H1 (cell line): ENCODE data around the gene LRP11. TPM values are rescaled to one million over a fixed set of nuclear protein-coding genes. Genes with fewer than 3 reads are reported as not detected.

Source experiments
- CTCF ChIA-PET: fragments of 300-600 bp; sonication (Branson Sonifier 250); formaldehyde crosslinking; loops from one replicate; lab custom pipeline; 2021; ENCODE audit not compliant: partially characterized antibody; lab: Charles Lee
- POLR2A ChIA-PET: fragments of 300-600 bp; sonication (Branson Sonifier 250); formaldehyde crosslinking; loops from one replicate; lab custom pipeline; 2021; ENCODE audit warnings: inconsistent platforms; ENCODE audit not compliant: partially characterized antibody; lab: Charles Lee
- DNase-seq, 2 experiments: peaks; one replicate each; pipeline versions ENCODE4 v3.0.0 to v3.0.0-alpha.2; 2010 to 2022; ENCODE audit warnings: low spot score in 2 of 2, low read depth in 1 of 2, mixed read lengths in 1 of 2
- FAIRE-seq: peaks from 2 replicates; lab custom pipeline; 2011; peaks lifted over from hg19 to GRCh38; lab: Jason Lieb, UNC
- H2AFZ ChIP-seq: 2 replicates; pipeline ENCODE4 v1.8.1; 2012; ENCODE audit warnings: low read length, inconsistent platforms
- H2AK5ac ChIP-seq: 2 replicates; pipeline ENCODE4 v1.6.1; 2013; ENCODE audit warnings: low read depth, low read length
- H2BK120ac ChIP-seq: replicated peaks from 2 replicates; pipeline ENCODE3; 2013; ENCODE audit warnings: low read depth, low read length, inconsistent platforms
- H2BK12ac ChIP-seq: 2 replicates; pipeline ENCODE4 v1.6.1; 2013; ENCODE audit warnings: low read depth, low read length
- H2BK15ac ChIP-seq: 2 replicates; pipeline ENCODE4 v1.6.1; 2013; ENCODE audit warnings: low read length
- H2BK20ac ChIP-seq: 2 replicates; pipeline ENCODE4 v1.6.1; 2013; ENCODE audit warnings: low read length
- H2BK5ac ChIP-seq: 2 replicates; pipeline ENCODE4 v1.6.1; 2013; ENCODE audit warnings: low read depth, low read length
- H3K14ac ChIP-seq: 2 replicates; pipeline ENCODE4 v1.6.1; 2013; ENCODE audit warnings: inconsistent platforms; ENCODE audit not compliant: insufficient read length
- H3K18ac ChIP-seq: 2 replicates; pipeline ENCODE4 v1.6.1; 2013; ENCODE audit warnings: low read length; ENCODE audit errors: extremely low read depth
- H3K23ac ChIP-seq: 2 replicates; pipeline ENCODE4 v1.6.1; 2013; ENCODE audit warnings: inconsistent platforms; ENCODE audit not compliant: insufficient read length
- H3K23me2 ChIP-seq: 2 replicates; pipeline ENCODE4 v1.6.1; 2013; ENCODE audit warnings: low read depth, low read length
- H3K27ac ChIP-seq: 2 replicates; pipeline ENCODE4 v1.6.1; 2011; ENCODE audit warnings: low read depth, low read length, inconsistent platforms
- H3K27me3 ChIP-seq, 4 experiments: replicated peaks in 1 of 4; 1 replicate in 1 of 4; 2 replicates in 3 of 4; pipeline versions ENCODE4 v1.6.1 to v1.8.1; 2011 to 2013; ENCODE audit warnings: low read length in 3 of 4, mild to moderate bottlenecking in 3 of 4, inconsistent platforms in 2 of 4, mixed read lengths in 2 of 4, moderate library complexity in 1 of 4; ENCODE audit not compliant: control insufficient read depth in 3 of 4, insufficient read depth in 3 of 4; ENCODE audit errors: extremely low read depth in 1 of 4
- H3K36me3 ChIP-seq, 4 experiments: 2 replicates each; pipeline versions ENCODE4 v1.6.1 to v1.8.1; 2011 to 2013; ENCODE audit warnings: mild to moderate bottlenecking in 4 of 4, low read length in 3 of 4, moderate library complexity in 2 of 4, control low read depth in 1 of 4, inconsistent platforms in 1 of 4; ENCODE audit not compliant: insufficient read depth in 4 of 4, control insufficient read depth in 2 of 4
- H3K4ac ChIP-seq: replicated peaks from 2 replicates; pipeline ENCODE3; 2013; ENCODE audit warnings: low read length, low read depth, mixed read lengths, inconsistent platforms; ENCODE audit not compliant: insufficient read length
- H3K4me1 ChIP-seq, 4 experiments: replicated peaks in 1 of 4; 1 replicate in 1 of 4; 2 replicates in 3 of 4; pipeline versions ENCODE4 v1.6.1 to v1.8.1; 2011 to 2013; ENCODE audit warnings: low read length in 3 of 4, inconsistent platforms in 2 of 4, mixed read lengths in 1 of 4; ENCODE audit not compliant: insufficient read depth in 4 of 4, control insufficient read depth in 3 of 4
- H3K4me2 ChIP-seq, 2 experiments: 2 replicates each; pipeline versions ENCODE4 v1.6.1 to v1.8.1; 2011 to 2013; ENCODE audit warnings: low read depth in 2 of 2, low read length in 2 of 2, control low read depth in 1 of 2, inconsistent platforms in 1 of 2, mild to moderate bottlenecking in 1 of 2; ENCODE audit not compliant: insufficient read depth in 1 of 2
- H3K4me3 ChIP-seq, 4 experiments: fragments of 200-600, 300-600 bp in 1 of 4; sonication (generic), shearing (Covaris generic), sonication (Bioruptor Twin) in 1 of 4; 2 replicates each; pipeline versions ENCODE4 v1.5.1 to v1.8.1; 2011 to 2016; ENCODE audit warnings: low read length in 4 of 4, low read depth in 3 of 4, control low read depth in 2 of 4, inconsistent platforms in 2 of 4, mild to moderate bottlenecking in 2 of 4, mixed read lengths in 1 of 4, moderate library complexity in 1 of 4; ENCODE audit not compliant: insufficient read depth in 2 of 4; ENCODE audit errors: extremely low read depth in 1 of 4
- H3K56ac ChIP-seq: replicated peaks from 2 replicates; pipeline ENCODE3; 2013; ENCODE audit warnings: low read depth, mild to moderate bottlenecking, mixed read lengths, low read length, inconsistent platforms; ENCODE audit not compliant: insufficient read length
- H3K79me1 ChIP-seq: 2 replicates; pipeline ENCODE4 v1.6.1; 2013; ENCODE audit warnings: low read depth, low read length, control low read depth
- H3K79me2 ChIP-seq, 2 experiments: 2 replicates each; pipeline versions ENCODE4 v1.6.1 to v1.8.1; 2012 to 2013; ENCODE audit warnings: low read length in 2 of 2, mild to moderate bottlenecking in 2 of 2, inconsistent platforms in 1 of 2; ENCODE audit not compliant: insufficient read depth in 2 of 2, control insufficient read depth in 1 of 2
- H3K9ac ChIP-seq, 4 experiments: replicated peaks in 1 of 4; 1 replicate in 1 of 4; 2 replicates in 3 of 4; pipeline versions ENCODE4 v1.6.1 to v1.8.1; 2011 to 2013; ENCODE audit warnings: low read depth in 3 of 4, low read length in 3 of 4, control low read depth in 2 of 4, mild to moderate bottlenecking in 2 of 4, moderate library complexity in 2 of 4, inconsistent platforms in 1 of 4; ENCODE audit errors: extremely low read depth in 1 of 4
- H3K9me3 ChIP-seq, 2 experiments: 2 replicates each; pipeline versions ENCODE4 v1.6.1 to v1.8.1; 2012 to 2013; ENCODE audit warnings: mild to moderate bottlenecking in 2 of 2, moderate library complexity in 2 of 2, control low read depth in 1 of 2, inconsistent platforms in 1 of 2, low read depth in 1 of 2, low read length in 1 of 2, mixed read lengths in 1 of 2; ENCODE audit not compliant: insufficient read depth in 2 of 2
- H4K20me1 ChIP-seq, 2 experiments: replicated peaks in 1 of 2; 2 replicates each; pipeline versions ENCODE3 to v1.8.1; 2011 to 2013; ENCODE audit warnings: inconsistent platforms in 2 of 2, low read length in 2 of 2, mild to moderate bottlenecking in 1 of 2; ENCODE audit not compliant: insufficient read depth in 2 of 2, control insufficient read depth in 1 of 2
- H4K5ac ChIP-seq: 2 replicates; pipeline ENCODE4 v1.6.1; 2013; ENCODE audit warnings: low read length, low read depth, mixed read lengths, inconsistent platforms; ENCODE audit not compliant: insufficient read length
- H4K8ac ChIP-seq: 2 replicates; pipeline ENCODE4 v1.8.0; 2013; ENCODE audit warnings: mild to moderate bottlenecking, moderate library complexity, low read length, inconsistent platforms; ENCODE audit not compliant: insufficient read depth; ENCODE audit errors: extremely low read depth
- H4K91ac ChIP-seq: replicated peaks from 2 replicates; pipeline ENCODE3; 2013; ENCODE audit warnings: low read length, mixed read lengths, inconsistent platforms; ENCODE audit not compliant: insufficient read length
- BACH1 ChIP-seq: IDR thresholded peaks from 2 replicates; pipeline ENCODE4 v1.6.1; 2012; ENCODE audit warnings: low read length, improper control_type of control experiment
- BRCA1 ChIP-seq: IDR thresholded peaks from 2 replicates; pipeline ENCODE4 v1.6.1; 2012; ENCODE audit warnings: low read depth, low read length, improper control_type of control experiment
- KDM1A ChIP-seq: fragments of 200-600, 300-600 bp; sonication (generic); IDR thresholded peaks from 2 replicates; pipeline ENCODE4 v1.7.1; 2016; ENCODE audit warnings: mild to moderate bottlenecking, low read length, borderline replicate concordance
- POLR2A ChIP-seq, 2 experiments: IDR thresholded peaks; 1 replicate in 1 of 2; 2 replicates in 1 of 2; pipeline ENCODE4 v1.6.1; 2011; ENCODE audit warnings: low read depth in 2 of 2, low read length in 2 of 2, mild to moderate bottlenecking in 2 of 2; ENCODE audit errors: control extremely low read depth in 1 of 2
- SIN3A ChIP-seq, 2 experiments: IDR thresholded peaks in 1 of 2; conservative IDR thresholded peaks in 1 of 2; 2 replicates each; pipeline ENCODE4 v1.6.1; 2011 to 2012; ENCODE audit warnings: low read length in 2 of 2, improper control_type of control experiment in 1 of 2, low read depth in 1 of 2, mild to moderate bottlenecking in 1 of 2
- SRF ChIP-seq: IDR thresholded peaks from 2 replicates; pipeline ENCODE4 v1.6.1; 2011; ENCODE audit warnings: mild to moderate bottlenecking, low read depth, low read length, moderate library complexity
- SUZ12 ChIP-seq: fragments of 200-600 bp; sonication (generic); IDR thresholded peaks from 2 replicates; pipeline ENCODE4 v1.6.1; 2012; ENCODE audit warnings: mild to moderate bottlenecking, inconsistent platforms, low read length, moderate library complexity, mixed read lengths
- TCF12 ChIP-seq: IDR thresholded peaks from 2 replicates; pipeline ENCODE4 v1.6.1; 2011; ENCODE audit warnings: low read depth, mild to moderate bottlenecking, low read length
- TEAD4 ChIP-seq: IDR thresholded peaks from 2 replicates; pipeline ENCODE4 v1.6.1; 2012; ENCODE audit warnings: low read depth, low read length, inconsistent platforms, mixed read lengths
- YY1 ChIP-seq: IDR thresholded peaks from 2 replicates; pipeline ENCODE4 v1.6.1; 2011; ENCODE audit warnings: low read depth, mild to moderate bottlenecking, low read length
- WGBS, 2 experiments: shearing (Covaris generic) in 1 of 2; methylation state at CpG; one replicate each; pipeline versions ENCODE4 v1.1.6 to v1.1.7; 2013 to 2015; ENCODE audit warnings: low lambda C conversion rate in 2 of 2, mixed read lengths in 2 of 2, inconsistent platforms in 1 of 2, low coverage in 1 of 2, missing lambda C conversion rate in 1 of 2; ENCODE audit not compliant: insufficient replicate concordance in 2 of 2, insufficient coverage in 1 of 2, insufficient read length in 1 of 2; ENCODE audit errors: extremely low coverage in 1 of 2, missing lambda C conversion rate in 1 of 2; 5-methylcytosine and 5-hydroxymethylcytosine counted together
- polyA plus RNA-seq, 7 experiments: library from polyadenylated mRNA; depleted of rRNA in 3 of 7; stranded (reverse) in 5 of 7; unstranded in 2 of 7; fragments of >200 nt in 5 of 7; fragments of 200-250 nt in 2 of 7; gene quantifications; 1 replicate in 5 of 7; 2 replicates in 1 of 7; 4 replicates in 1 of 7; pipeline versions ENCODE4 v1.2.1 to v1.2.3, GENCODE V29; 2011 to 2013; ENCODE audit warnings: missing spikeins in 2 of 7, mixed read lengths in 2 of 7
- total RNA-seq: library from RNA; stranded (reverse); fragmentation: NEBNext Ultra II Directional; extraction: Animal tissue kit (Norgen Biotek cat#: 25700); gene quantifications from 2 replicates; pipeline ENCODE4 v1.2.1, GENCODE V29; 2021

Gene LRP11
- total and polyA plus RNA-seq, 2 of the 8 experiments (the other 6 are each of a cell fraction or from before 2014, with no cell fraction given) = 11.0 to 20.0 TPM

DNA sequence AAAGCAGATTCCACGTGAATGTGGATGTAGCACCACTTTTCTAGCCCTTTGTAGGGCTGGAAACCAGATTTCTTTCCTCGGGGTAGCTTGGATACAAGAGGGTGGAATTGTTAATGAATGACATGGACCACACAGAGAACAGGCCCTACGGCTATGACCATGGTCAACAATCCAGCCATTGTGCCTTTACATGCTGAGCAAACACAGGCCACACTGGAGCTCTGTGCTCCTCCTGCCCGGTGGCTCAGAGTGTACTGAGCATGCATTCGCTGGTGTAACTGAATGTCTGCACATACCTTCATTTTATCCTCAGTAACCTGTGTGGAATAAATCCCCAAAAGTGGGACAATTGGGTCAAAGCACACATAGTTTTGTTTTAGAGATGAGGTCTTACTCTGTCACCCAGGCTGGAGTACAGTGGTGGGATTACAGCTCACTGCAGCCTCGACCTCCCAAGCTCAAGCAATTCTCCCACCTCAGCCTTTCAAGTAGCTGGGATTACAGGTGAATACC, 32.8 kb downstream of the LRP11 start:
- no peak for DNase-seq
- TF ChIP-seq SRF (no peak), POLR2A (IDR thresholded peaks at IDR 0.05; ENCODE audit: control extremely low read depth in 1 of 2, low read depth in 2 of 2, low read length in 2 of 2) (no peak), SUZ12 (no peak), TEAD4 (no peak), BRCA1 (no peak), YY1 (no peak), KDM1A (no peak), SIN3A (conservative IDR thresholded peaks at IDR 0.05 in 1 of 2, IDR thresholded peaks at IDR 0.05 in 1 of 2; ENCODE audit: low read depth in 1 of 2, low read length in 2 of 2) (no peak), BACH1 (no peak), TCF12 (no peak)
- TF ChIP-seq, all 59 proteins: peak for 0
- CTCF ChIA-PET = interaction anchor here (0.8 to 17.8 kb wide), 11 partner anchors 8 to 186 kb away, joined by 3 to 195 read pairs (median 3); no protein-coding TSS in a partner anchor
- FAIRE-seq = no peak
- Histone ChIP-seq H3K4me3 (no peak overlapping the region), H2AFZ (no peak overlapping the region), H2BK12ac (no peak overlapping the region), H4K5ac (no peak overlapping the region), H3K23me2 (no peaks in the 10 kb centered on the region), H4K20me1 (no peaks in the 10 kb centered on the region), H2BK5ac (no peak overlapping the region), H2AK5ac (no peak overlapping the region), H2BK120ac (no peak overlapping the region), H3K27me3 (no peaks in the 10 kb centered on the region), H2BK20ac (no peak overlapping the region), H3K14ac (no peak overlapping the region), H3K79me2 (no peaks in the 10 kb centered on the region), H3K18ac (no peak overlapping the region), H3K4me2 (no peak overlapping the region), H4K8ac (no peak overlapping the region), H4K91ac (no peak overlapping the region), H3K79me1 (no peaks in the 10 kb centered on the region), H3K23ac (no peak overlapping the region), H2BK15ac (no peak overlapping the region), H3K9me3 (no peaks in the 10 kb centered on the region), H3K27ac (no peak overlapping the region), H3K56ac (no peak overlapping the region), H3K4ac (no peak overlapping the region), H3K36me3 (no peaks in the 10 kb centered on the region; a peak in 1 of 8 replicates), H3K4me1 (no peaks in the 10 kb centered on the region), H3K9ac (no peak overlapping the region)
- 90% methylated on average over 6 of the region's 6 CpGs; no CpG with 5 or more reads in 1 of the 2 experiments for WGBS, 2 experiments
- POLR2A ChIA-PET = interaction anchor here (0.8 kb wide), 1 partner anchor 8 kb away, joined by 3 read pairs; no protein-coding TSS in a partner anchor
